ENCODE data around the gene SERPINB7.
"Not testable (repeated sequence)": the region's sequence is repeated elsewhere in the genome, so short reads cannot be mapped to it uniquely, and the experiment has no call there.

Gene SERPINB7

GRCh38 chr18:63747006-63747405, 28.2 kb upstream of the SERPINB7 start:
- no peak overlapping the region for H3K4me3 ChIP-seq (ENCODE audit: low read depth, low read length)
- no peak for TF ChIP-seq CTCF (IDR thresholded peaks at IDR 0.05; ENCODE audit: control insufficient read depth, extremely low read depth, insufficient read depth)
- DNase-seq (ENCODE audit: low read depth), result no peak

GRCh38 chr18:63749489-63749888, 25.7 kb upstream of the SERPINB7 start:
- H3K4me3 ChIP-seq (ENCODE audit: low read depth, low read length), result no peak overlapping the region
- no peak for TF ChIP-seq CTCF (IDR thresholded peaks at IDR 0.05; ENCODE audit: control insufficient read depth, extremely low read depth, insufficient read depth)
- DNase-seq (ENCODE audit: low read depth), result no peak

- TF ChIP-seq CTCF (IDR thresholded peaks at IDR 0.05; ENCODE audit: control insufficient read depth, extremely low read depth, insufficient read depth), result no peak
- H3K4me3 ChIP-seq (ENCODE audit: low read depth, low read length), result no peak overlapping the region
- no peak for DNase-seq (ENCODE audit: low read depth)
Observed at GRCh38 chr18:63752636-63753035, 22.6 kb upstream of the SERPINB7 start.

GRCh38 chr18:63753676-63754075, 21.5 kb upstream of the SERPINB7 start:
- DNase-seq (ENCODE audit: low read depth), result no peak
- no peak overlapping the region for H3K4me3 ChIP-seq (ENCODE audit: low read depth, low read length)
- no peak for TF ChIP-seq CTCF (IDR thresholded peaks at IDR 0.05; ENCODE audit: control insufficient read depth, extremely low read depth, insufficient read depth)

- H3K4me3 ChIP-seq (ENCODE audit: low read depth, low read length), result no peak overlapping the region
- DNase-seq (ENCODE audit: low read depth), result no peak
- no peak for TF ChIP-seq CTCF (IDR thresholded peaks at IDR 0.05; ENCODE audit: control insufficient read depth, extremely low read depth, insufficient read depth)
Observed at GRCh38 chr18:63757541-63757940, 17.7 kb upstream of the SERPINB7 start.

- H3K4me3 ChIP-seq (ENCODE audit: low read depth, low read length), result no peak overlapping the region
- no peak for DNase-seq (ENCODE audit: low read depth)
- no peak for TF ChIP-seq CTCF (IDR thresholded peaks at IDR 0.05; ENCODE audit: control insufficient read depth, extremely low read depth, insufficient read depth)
Observed at GRCh38 chr18:63758615-63759240, 16.5 kb upstream of the SERPINB7 start.

- H3K4me3 ChIP-seq (ENCODE audit: low read depth, low read length); DNase-seq (ENCODE audit: low read depth): not testable (repeated sequence)
Observed at GRCh38 chr18:63759786-63760185, 15.4 kb upstream of the SERPINB7 start.

All from LNCaP clone FGC (cell line).